NCI-H2171 treated with DMSO at 0.1 percent for 48 hours (cell line): Measurements from ENCODE around the gene USP40.
"Not testable (repeated sequence)": the region's sequence is repeated elsewhere in the genome, so short reads cannot be mapped to it uniquely, and the experiment has no call there.

Experiments
- DNase-seq: peaks from one replicate; lab custom pipeline; 2025; lab: John Stamatoyannopoulos, UW

USP40 gene

DNA sequence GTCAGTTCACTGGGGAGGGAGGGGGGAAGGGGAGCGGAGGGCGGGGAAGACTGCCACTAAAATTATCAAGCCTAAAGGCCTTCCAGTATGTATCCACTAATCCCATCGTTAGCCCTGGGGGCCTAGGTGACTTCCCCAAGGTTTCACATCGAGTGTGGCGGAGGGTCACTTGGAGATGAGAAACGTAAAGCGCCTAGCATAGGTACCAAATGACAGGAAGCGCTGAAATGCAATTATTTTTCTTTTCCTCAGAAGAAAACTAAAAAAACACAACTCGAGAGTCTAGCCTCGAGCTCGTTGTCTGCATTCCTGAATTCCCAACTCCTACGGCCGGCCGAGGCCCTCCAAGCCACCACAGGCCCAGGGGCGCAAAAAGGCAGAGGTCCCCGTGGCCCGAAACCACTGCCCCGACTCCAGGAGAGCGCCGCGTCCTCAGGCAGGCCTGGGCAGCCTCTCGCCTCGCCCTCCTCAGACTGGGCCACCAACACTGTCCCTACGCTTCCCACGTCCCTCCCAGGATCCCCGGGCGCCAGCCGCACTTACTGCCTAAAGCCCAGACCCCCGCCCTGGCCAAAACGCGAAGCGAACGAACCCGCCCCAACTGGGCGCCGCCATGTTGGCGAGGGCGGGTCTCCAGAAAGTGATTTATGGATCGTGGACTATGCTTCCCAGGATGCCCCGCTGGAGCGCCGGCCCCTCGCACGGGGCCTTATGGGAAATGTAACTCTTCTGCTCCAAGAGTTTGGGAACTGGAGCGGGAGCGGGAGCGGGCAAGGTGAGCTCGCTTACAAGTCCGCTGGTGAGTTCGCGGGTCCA lies at the start of gene USP40:
Gene USP40, minus strand, starts transcription at position 642 of the 816 bp plus-strand sequence. CDS start 1,228 bp downstream, outside the sequence.
- peak; percentile 81 for DNase-seq

- no peak for DNase-seq
These were observed 44.7 kb upstream of the USP40 start for GRCh38 chr2:233611284-233611683.

GRCh38 chr2:233605680-233606079 lies 39.1 kb upstream of the USP40 start:
- no peak for DNase-seq

DNA sequence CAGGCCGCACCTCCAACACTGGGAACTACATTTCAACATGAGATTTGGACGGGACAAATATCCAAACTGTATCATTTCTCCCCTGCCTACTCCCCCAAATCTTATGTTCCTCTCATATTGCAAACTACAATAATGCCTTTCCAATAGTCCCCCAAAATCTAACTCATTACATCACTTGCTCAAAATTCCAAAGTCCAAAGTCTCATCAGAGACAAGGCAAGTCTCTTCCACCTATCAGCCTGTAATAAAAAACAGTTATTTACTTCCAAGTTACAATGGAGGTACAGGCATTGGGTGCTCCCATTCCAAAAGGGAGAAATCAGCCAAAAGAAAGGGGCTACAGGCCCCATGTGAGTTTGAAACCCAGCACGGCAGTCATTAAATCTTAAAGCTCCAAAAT lies 38.2 kb upstream of the USP40 start:
- DNase-seq: no peak

DNA sequence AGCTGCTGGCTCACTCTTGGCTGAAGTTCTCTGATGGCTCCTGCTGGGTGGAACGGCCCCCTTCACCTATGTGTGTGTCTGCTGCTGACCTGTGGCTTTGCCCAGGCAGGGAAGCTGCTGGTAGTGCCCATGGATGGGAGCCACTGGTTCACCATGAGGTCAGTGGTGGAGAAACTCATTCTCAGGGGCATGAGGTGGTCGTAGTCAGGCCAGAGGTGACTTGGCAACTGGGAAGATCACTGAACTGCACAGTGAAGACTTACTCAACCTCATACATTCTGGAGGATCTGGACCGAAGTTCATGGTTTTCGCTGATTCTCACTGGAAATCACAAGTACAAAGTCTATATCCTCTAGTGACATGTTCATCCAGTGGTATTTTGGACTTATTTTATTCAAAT lies 36.9 kb upstream of the USP40 start:
- no peak for DNase-seq

GRCh38 chr2:233602076-233602475 lies 35.5 kb upstream of the USP40 start:
- no peak for DNase-seq

DNA sequence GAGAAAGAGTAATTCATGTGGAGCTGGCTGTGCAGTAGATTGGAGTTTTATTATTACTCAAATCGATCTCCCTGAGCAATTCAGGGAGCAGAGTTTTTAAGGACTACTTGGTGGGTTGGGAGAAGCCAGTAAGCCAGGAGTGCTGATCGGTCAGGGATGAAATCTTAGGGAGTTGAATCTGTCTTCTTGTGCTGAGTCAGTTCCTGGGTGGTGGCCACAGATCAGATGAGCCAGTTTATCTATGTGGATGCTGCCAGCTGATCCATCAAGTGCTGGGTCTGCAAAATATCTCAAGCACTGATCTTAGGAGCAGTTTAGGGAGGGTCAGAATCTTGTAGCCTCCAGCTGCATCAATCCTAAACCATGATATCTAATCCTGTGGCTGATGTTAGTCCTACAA lies 33.8 kb upstream of the USP40 start:
- DNase-seq: no peak

- DNase-seq: no peak
These were observed 32.4 kb upstream of the USP40 start for GRCh38 chr2:233598952-233599351.

DNA sequence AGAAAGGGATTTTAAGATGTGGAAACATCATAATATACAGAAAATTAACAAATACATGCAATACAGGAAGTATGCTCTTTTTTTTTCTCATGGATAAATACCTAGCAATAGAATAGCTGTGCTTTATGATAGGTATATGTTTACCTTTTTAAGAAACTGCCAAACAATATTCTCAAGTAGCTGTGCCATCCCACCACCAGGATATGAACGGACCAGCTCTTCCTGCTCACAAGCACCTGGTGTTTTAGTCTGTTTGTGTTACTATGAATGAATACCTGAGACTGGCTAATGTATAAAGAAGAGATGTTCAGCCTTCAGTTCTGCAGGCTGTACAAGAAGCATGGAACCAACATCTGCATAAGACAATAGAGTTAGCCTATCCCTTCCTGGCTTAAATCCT lies 30.9 kb upstream of the USP40 start:
- DNase-seq: no peak

- no peak for DNase-seq
These were observed 26.6 kb upstream of the USP40 start for GRCh38 chr2:233593201-233593600.

GRCh38 chr2:233592706-233593105 lies 26.1 kb upstream of the USP40 start:
- not testable (repeated sequence) for DNase-seq

- no peak for DNase-seq
These were observed 21.8 kb upstream of the USP40 start for GRCh38 chr2:233588400-233588799.

DNA sequence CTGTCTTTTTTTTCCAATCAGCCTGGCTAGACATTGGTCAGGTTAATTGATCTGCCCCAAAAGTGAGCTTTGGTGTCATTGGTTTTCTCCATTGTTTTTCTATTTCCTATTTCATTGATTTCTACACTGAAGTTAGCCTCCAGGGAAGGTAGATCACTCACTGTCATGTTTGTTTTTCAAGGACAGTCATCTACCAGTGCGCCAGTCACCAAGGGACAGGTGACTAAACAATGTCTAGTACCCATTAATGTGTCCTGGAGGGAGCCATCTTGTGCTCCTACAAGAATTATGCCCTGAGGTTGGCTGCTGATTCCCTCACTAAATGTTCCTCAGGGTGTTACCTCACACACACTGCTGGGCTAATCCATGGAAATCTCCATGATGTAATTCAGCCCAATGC lies 17.6 kb upstream of the USP40 start:
- no peak for DNase-seq

DNA sequence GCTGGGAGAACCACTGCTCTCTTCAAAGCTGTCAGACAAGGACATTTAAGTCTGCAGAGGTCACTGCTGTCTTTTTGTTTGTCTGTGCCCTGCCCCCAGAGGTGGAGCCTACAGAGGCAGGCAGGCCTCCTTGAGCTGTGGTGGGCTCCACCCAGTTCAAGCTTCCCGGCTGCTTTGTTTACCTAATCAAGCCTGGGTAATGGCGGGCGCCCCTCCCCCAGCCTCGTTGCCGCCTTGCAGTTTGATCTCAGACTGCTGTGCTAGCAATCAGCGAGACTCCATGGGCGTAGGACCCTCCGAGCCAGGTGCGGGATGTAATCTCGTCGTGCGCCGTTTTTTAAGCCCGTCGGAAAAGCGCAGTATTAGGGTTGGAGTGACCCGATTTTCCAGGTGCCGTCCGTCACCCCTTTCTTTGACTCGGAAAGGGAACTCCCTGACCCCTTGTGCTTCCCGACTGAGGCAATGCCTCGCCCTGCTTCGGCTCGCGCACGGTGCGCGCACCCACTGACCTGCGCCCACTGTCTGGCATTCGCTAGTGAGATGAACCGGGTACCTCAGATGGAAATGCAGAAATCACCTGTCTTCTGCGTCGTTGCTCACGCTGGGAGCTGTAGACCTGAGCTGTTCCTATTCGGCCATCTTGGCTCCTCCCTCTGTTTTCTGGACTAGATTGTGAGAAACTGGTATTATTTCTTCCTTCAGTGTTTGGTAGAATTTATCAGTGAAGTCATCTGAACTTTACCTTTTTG lies 16.8 kb upstream of the USP40 start:
- not testable (repeated sequence) for DNase-seq

- DNase-seq: not testable (repeated sequence)
These were observed 10.8 kb upstream of the USP40 start for GRCh38 chr2:233577341-233577740.

DNA sequence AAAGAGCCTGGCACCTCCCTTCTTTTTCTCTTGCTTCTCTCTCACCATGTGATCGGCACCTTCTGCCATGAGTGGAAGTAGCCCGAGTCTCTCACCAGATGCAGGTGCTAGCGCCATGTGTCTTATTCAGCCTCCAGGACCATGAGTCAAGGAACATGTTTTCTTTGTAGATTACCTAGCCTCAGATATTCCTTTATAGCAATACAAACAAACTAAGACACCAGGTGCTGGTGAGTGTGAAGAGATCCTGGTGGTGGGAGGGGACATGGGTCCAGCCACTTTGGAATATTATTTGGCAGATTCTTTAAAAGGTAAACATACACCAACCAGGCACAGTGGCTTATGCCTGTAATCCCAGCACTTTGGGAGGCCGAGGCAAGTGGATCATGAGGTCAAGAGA lies 5.9 kb upstream of the USP40 start:
- DNase-seq: peak; percentile 16

DNA sequence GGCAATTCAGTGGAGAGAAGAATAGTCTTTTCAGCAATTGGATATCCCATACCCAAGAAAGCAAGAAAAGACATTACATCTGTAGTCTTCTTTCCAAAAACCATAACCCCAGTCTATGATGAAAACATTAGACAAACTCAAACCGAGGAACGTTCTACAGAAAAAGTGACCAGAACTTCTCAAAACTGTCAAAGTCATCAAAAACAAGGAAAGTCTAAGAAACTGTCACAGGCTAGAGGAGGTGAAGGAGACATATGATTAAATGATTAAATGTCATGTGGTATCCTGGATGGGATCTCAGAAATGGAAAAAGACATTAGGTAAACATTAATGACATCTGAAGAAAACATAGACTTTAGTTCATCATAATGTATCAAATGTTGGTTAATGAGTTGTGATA lies 4.9 kb upstream of the USP40 start:
- DNase-seq: no peak

- no peak for DNase-seq
These were observed 4.4 kb upstream of the USP40 start for GRCh38 chr2:233571001-233571400.

- no peak for DNase-seq
These were observed 869 bp downstream of the USP40 start for GRCh38 chr2:233565685-233566140.

DNA sequence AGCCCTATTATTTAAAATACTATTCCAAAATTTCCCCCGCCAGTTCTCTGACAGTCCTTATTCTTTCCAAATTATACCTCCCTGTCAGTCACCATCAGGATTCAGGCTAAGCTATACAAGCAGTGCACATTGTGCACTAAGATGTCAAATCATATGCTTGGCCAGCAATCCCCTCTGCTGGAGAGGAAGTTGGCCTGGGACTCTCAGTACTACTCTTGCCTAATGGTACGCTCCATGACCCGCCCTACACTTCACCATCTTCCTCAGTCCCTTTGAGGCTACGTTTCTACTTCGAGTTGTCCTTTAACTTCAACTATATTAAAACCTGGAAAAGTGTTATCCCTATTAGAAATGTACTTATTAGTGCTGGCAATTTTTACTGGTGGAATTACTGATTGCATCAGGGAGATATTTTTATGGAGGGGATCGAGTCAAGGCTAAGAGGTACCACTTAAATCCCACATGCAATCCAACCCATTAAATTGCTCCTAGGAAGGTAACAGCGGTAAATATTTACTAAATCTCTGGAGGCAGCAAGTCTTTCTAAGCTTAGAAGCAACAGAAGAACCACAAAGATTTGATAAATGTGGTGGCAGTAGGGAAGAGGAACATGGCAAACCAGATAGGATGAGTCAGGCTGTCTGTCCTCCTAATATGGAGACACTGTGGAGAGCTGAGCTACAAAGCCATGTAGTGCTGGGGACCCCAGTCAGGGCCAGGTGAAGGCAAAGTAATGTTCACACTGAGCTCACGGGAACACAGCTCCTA lies 2.7 kb downstream of the USP40 start:
- no peak for DNase-seq

DNA sequence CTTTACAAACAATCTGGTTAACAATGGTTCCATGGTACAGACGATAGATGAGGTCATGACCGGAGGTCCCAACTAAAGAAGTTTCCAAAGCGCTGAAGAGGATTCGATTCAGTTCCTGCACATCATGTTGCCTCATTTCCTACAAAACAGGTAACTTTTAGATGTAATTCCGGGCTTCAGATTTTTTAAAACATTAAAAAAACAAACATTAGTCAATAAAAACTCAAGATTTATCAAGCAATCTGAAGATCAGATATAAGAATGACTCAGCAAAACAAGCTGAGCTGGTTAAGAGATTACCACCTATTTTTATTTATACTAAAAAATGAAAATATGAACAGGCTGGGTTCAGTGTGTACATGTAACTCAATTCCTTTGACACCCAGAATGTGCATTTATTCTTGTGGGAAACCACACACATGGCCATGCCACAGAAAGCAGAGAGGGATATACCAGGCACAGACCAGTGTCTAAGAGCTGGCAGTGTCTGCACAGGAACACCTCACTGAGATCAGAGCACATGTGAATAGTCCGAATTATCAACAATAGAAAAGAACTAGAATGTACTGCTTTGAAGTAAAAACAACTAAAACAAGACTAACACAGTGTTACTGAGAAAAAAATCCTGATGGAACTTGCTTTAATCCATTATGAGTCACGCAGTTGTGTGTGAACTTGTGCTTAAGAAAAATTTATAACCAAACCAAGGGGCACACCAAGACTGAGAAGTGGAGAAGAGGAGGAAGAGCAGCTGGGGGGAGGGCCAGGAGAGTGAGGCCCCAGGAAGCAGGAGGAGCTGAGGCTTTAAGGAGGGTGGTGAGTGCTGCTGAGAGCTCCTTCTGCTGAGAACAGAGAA lies 9.5 kb downstream of the USP40 start:
- DNase-seq: no peak

GRCh38 chr2:233553366-233553765 lies 13.2 kb downstream of the USP40 start:
- DNase-seq: no peak
